Globus pallidus (tissue), 1 donor: ENCODE results near the gene CPN2.

Source experiments
- DNase-seq: peaks from one replicate; pipeline ENCODE4 v3.0.0-alpha.2; 2015; ENCODE audit warnings: low spot score

The CPN2 gene

GRCh38 chr3:194327218-194328052 is 23.7 kb downstream of the CPN2 start:
- no peak for DNase-seq

- no peak for DNase-seq
Observed at GRCh38 chr3:194326968-194327217, 24.2 kb downstream of the CPN2 start.

GRCh38 chr3:194326192-194326967 is 24.7 kb downstream of the CPN2 start:
- no peak for DNase-seq

GRCh38 chr3:194325424-194326153 is 25.5 kb downstream of the CPN2 start:
- DNase-seq: no peak

GRCh38 chr3:194324823-194325327 is 26.3 kb downstream of the CPN2 start:
- no peak for DNase-seq

- no peak for DNase-seq
Observed at GRCh38 chr3:194323785-194324735, 27.1 kb downstream of the CPN2 start.

- no peak for DNase-seq
Observed at GRCh38 chr3:194322678-194323211, 28.4 kb downstream of the CPN2 start.

- no peak for DNase-seq
Observed at GRCh38 chr3:194321693-194322640, 29.2 kb downstream of the CPN2 start.

GRCh38 chr3:194320744-194321243 is 30.3 kb downstream of the CPN2 start:
- DNase-seq: no peak

- no peak for DNase-seq
Observed at GRCh38 chr3:194320100-194320499, 31.0 kb downstream of the CPN2 start.

- no peak for DNase-seq
Observed at GRCh38 chr3:194318511-194319161, 32.5 kb downstream of the CPN2 start.

GRCh38 chr3:194316918-194317317 is 34.2 kb downstream of the CPN2 start:
- DNase-seq: no peak

GRCh38 chr3:194315965-194316361 is 35.2 kb downstream of the CPN2 start:
- no peak for DNase-seq

GRCh38 chr3:194315088-194315964 is 35.8 kb downstream of the CPN2 start:
- DNase-seq: peak; percentile 74

- no peak for DNase-seq
Observed at GRCh38 chr3:194314388-194315068, 36.6 kb downstream of the CPN2 start.

- DNase-seq: no peak
Observed at GRCh38 chr3:194313560-194314387, 37.4 kb downstream of the CPN2 start.
